A673 (cell line): Measurements from ENCODE around the gene PATJ. TPM values are rescaled to one million over a fixed set of nuclear protein-coding genes. Genes with fewer than 3 reads are reported as not detected.
"Not testable (repeated sequence)": the region's sequence is repeated elsewhere in the genome, so short reads cannot be mapped to it uniquely, and the experiment has no call there.

Source experiments
- BruUV-seq: library from RNA; stranded (reverse); fragments of 400-500 nt; replicated peaks from 2 replicates; lab custom pipeline; 2021; lab: Mats Ljungman, UMichigan
- CTCF ChIA-PET: fragments of 300-600 bp; sonication (Branson Sonifier 250); formaldehyde crosslinking; loops from one replicate; lab custom pipeline; 2022; ENCODE audit warnings: antibody characterized with exemption; lab: Charles Lee
- POLR2A ChIA-PET: fragments of 300-600 bp; sonication (Branson Sonifier 250); formaldehyde crosslinking; loops from one replicate; lab custom pipeline; 2022; ENCODE audit warnings: antibody characterized with exemption; ENCODE audit not compliant: low non-redundant PET; lab: Charles Lee
- DNase-seq: peaks from one replicate; pipeline ENCODE4 v3.0.0-alpha.2; 2015; ENCODE audit warnings: low spot score
- H3K27ac ChIP-seq: fragments of 200-600 bp; sonication (generic); 2 replicates; pipeline ENCODE4 v1.5.1; 2016; ENCODE audit warnings: mixed run types, low read depth, mild to moderate bottlenecking, mixed read lengths, antibody characterized with exemption, low read length; ENCODE audit not compliant: poor library complexity, severe bottlenecking
- H3K27me3 ChIP-seq: fragments of 200-600 bp; sonication (generic); replicated peaks from 2 replicates; pipeline ENCODE4 v1.6.1; 2017; ENCODE audit warnings: mixed run types, low read depth, mild to moderate bottlenecking, mixed read lengths, antibody characterized with exemption, low read length; ENCODE audit not compliant: insufficient read depth, poor library complexity
- H3K36me3 ChIP-seq: fragments of 200-600 bp; sonication (generic); 2 replicates; pipeline ENCODE4 v1.6.1; 2016; ENCODE audit warnings: mixed run types, mild to moderate bottlenecking, mixed read lengths, antibody characterized with exemption, low read length; ENCODE audit not compliant: insufficient read depth, poor library complexity, severe bottlenecking
- H3K4me1 ChIP-seq: fragments of 200-600 bp; sonication (generic); 2 replicates; pipeline ENCODE4 v1.6.1; 2017; ENCODE audit warnings: mixed run types, mild to moderate bottlenecking, mixed read lengths, antibody characterized with exemption, low read length; ENCODE audit not compliant: insufficient read depth, poor library complexity, severe bottlenecking
- H3K4me3 ChIP-seq: fragments of 200-600 bp; sonication (generic); 2 replicates; pipeline ENCODE4 v1.5.1; 2016; ENCODE audit warnings: low read depth, mixed run types, mild to moderate bottlenecking, mixed read lengths, low read length; ENCODE audit not compliant: poor library complexity, severe bottlenecking
- H3K9me3 ChIP-seq: fragments of 200-600 bp; sonication (generic); 2 replicates; pipeline ENCODE4 v1.6.1; 2016; ENCODE audit warnings: mixed run types, low read depth, mild to moderate bottlenecking, mixed read lengths, antibody characterized with exemption, low read length; ENCODE audit not compliant: poor library complexity, severe bottlenecking
- CTCF ChIP-seq: fragments of 300-800, 200-600 bp; sonication (generic); conservative IDR thresholded peaks from 2 replicates; pipeline ENCODE4 v1.5.1; 2017; ENCODE audit warnings: low read depth, mild to moderate bottlenecking, antibody characterized with exemption, low read length, moderate library complexity, mixed read lengths
- EZH2 ChIP-seq: fragments of 200-600 bp; sonication (generic); IDR thresholded peaks from 2 replicates; pipeline ENCODE4 v1.6.1; 2017; ENCODE audit warnings: borderline replicate concordance, low read depth, mild to moderate bottlenecking, mixed read lengths, antibody characterized with exemption, low read length; ENCODE audit not compliant: poor library complexity, severe bottlenecking
- intact Hi-C: fragments of 100-400 bp; cut with micrococcal nuclease; formaldehyde crosslinking; loops from one replicate; pipeline ENCODE4 v1.10.0; 2022; ENCODE audit not compliant: unreplicated experiment
- total RNA-seq: library from RNA; stranded (reverse); gene quantifications from 2 replicates; pipeline ENCODE4 v1.2.3, GENCODE V29; 2021

Gene PATJ
- total RNA-seq, 1 experiment from 2014 or later, result 6.6 TPM

- TF ChIP-seq EZH2 (no peak), CTCF (no peak)
- intact Hi-C loops, result no loop called here
- no TSS peak for BruUV-seq
- H3K27me3 ChIP-seq, result no peaks in the 10 kb centered on the region
- DNase-seq, result no peak
- CTCF ChIA-PET, result no interaction called here
- H3K27ac ChIP-seq, result no peak overlapping the region
- no peaks in the 10 kb centered on the region for H3K36me3 ChIP-seq
- POLR2A ChIA-PET, result no interaction called here
- no peaks in the 10 kb centered on the region for H3K4me1 ChIP-seq
- H3K9me3 ChIP-seq, result no peaks in the 10 kb centered on the region
- no peak overlapping the region for H3K4me3 ChIP-seq
Observed at GRCh38 chr1:61873994-61874393, 131.7 kb downstream of the PATJ start.

GRCh38 chr1:61875198-61875597 is 132.9 kb downstream of the PATJ start:
- ChIA-PET CTCF (no interaction called here), POLR2A (no interaction called here)
- intact Hi-C loops, result no loop called here
- H3K36me3 ChIP-seq, result no peaks in the 10 kb centered on the region
- DNase-seq, result no peak
- no peak for TF ChIP-seq EZH2
- no peak for TF ChIP-seq CTCF
- H3K9me3 ChIP-seq, result no peaks in the 10 kb centered on the region
- H3K4me3 ChIP-seq, result no peak overlapping the region
- H3K27ac ChIP-seq, result no peak overlapping the region
- no TSS peak for BruUV-seq
- H3K4me1 ChIP-seq, result no peaks in the 10 kb centered on the region
- H3K27me3 ChIP-seq, result no peaks in the 10 kb centered on the region

- DNase-seq, CTCF ChIA-PET, H3K9me3 ChIP-seq, H3K4me1 ChIP-seq, H3K36me3 ChIP-seq, H3K27me3 ChIP-seq, intact Hi-C loops, H3K4me3 ChIP-seq, POLR2A ChIA-PET, BruUV-seq, H3K27ac ChIP-seq: not testable (repeated sequence)
Observed at GRCh38 chr1:61879887-61880474, 137.7 kb downstream of the PATJ start.

GRCh38 chr1:61887076-61887867 is 145.0 kb downstream of the PATJ start:
- CTCF ChIA-PET, result no interaction called here
- BruUV-seq, result no TSS peak
- intact Hi-C loops, result no loop called here
- H3K36me3 ChIP-seq, result no peaks in the 10 kb centered on the region
- H3K4me3 ChIP-seq, result no peak overlapping the region
- POLR2A ChIA-PET, result no interaction called here
- no peak for TF ChIP-seq CTCF
- no peak for TF ChIP-seq EZH2
- DNase-seq, result no peak
- H3K27me3 ChIP-seq, result no peaks in the 10 kb centered on the region
- no peaks in the 10 kb centered on the region for H3K9me3 ChIP-seq
- no peaks in the 10 kb centered on the region for H3K4me1 ChIP-seq
- no peak overlapping the region for H3K27ac ChIP-seq
